Suppressor macrophage treated with lipopolysaccharide for 1 hour (primary cell): ENCODE data around the gene CCNO.

Experiments used
- DNase-seq, 3 donors: peaks; one replicate each; pipeline ENCODE4 v3.0.0-alpha.2; 2020 to 2022

CCNO gene, protein sequence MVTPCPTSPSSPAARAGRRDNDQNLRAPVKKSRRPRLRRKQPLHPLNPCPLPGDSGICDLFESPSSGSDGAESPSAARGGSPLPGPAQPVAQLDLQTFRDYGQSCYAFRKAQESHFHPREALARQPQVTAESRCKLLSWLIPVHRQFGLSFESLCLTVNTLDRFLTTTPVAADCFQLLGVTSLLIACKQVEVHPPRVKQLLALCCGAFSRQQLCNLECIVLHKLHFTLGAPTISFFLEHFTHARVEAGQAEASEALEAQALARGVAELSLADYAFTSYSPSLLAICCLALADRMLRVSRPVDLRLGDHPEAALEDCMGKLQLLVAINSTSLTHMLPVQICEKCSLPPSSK

GRCh38 chr5:55232985-55233928, at the start of gene CCNO:
Gene CCNO (minus strand): TSS chr5:55233608. CDS start chr5:55233523, 85 bp downstream.
- peak; percentile 58 to 78 (median 64) for DNase-seq

GRCh38 chr5:55278778-55279177, 45.4 kb upstream of the CCNO start:
- no peak for DNase-seq

DNA sequence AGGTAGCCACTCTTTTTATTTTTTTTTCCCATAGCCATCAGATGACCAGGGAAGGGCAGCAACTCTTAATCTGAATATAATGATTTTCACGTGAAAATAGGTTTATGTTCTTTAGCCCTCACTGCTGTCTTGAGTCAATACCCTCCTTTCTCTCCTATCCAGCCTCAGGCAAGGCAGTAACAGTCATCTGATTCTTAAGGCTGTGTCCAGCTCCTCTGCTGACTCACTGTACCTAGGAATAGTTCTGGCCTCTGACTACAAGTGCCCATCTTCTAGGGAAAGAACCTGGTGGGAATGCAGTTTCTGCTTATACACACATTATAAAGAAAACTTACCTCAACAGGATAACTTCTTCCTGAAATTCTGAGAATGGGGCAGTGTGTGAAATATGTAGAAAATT, 43.4 kb upstream of the CCNO start:
- no peak for DNase-seq

- DNase-seq: no peak
These were observed 24.9 kb upstream of the CCNO start for GRCh38 chr5:55258339-55258738.

GRCh38 chr5:55254802-55255201, 21.4 kb upstream of the CCNO start:
- no peak for DNase-seq

GRCh38 chr5:55250064-55250463, 16.7 kb upstream of the CCNO start:
- DNase-seq: no peak

- DNase-seq: no peak
These were observed 8.3 kb upstream of the CCNO start for GRCh38 chr5:55241746-55242145.

GRCh38 chr5:55236800-55237199, 3.4 kb upstream of the CCNO start:
- no peak for DNase-seq

DNA sequence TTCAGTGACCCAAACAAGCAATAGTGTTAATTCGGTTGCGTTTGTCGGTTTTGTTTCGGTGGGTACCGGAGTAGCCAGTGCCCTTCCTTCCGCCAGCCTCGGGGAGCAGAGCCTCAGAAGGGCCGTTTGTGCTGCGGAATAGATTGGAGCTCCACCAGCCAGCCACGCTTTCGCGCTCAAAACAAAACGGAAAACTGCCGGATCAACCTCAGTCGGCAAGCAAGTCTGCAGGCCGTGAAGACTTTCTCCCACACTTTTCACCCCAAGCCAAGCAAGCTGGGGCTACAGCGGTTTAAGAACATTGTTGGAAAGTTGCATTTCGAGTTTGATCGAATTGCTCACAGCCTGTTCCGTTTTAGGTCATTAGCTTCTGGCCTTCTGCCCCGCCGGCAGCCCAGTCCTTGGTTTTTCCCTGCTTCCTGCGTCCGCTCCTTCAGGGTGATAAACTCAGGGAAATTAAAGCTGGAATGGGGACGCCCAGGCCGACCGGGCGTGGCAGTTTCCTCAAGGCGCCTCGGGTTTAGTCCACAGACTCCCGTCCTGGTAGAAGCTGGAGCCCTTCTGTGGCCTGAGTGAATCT, 803 bp upstream of the CCNO start:
- peak in 2 of 3 donors; percentile 11 to 20 for DNase-seq

GRCh38 chr5:55232271-55232984, 980 bp downstream of the CCNO start:
- no peak for DNase-seq

- DNase-seq: peak in 1 of 3 donors; percentile 10
These were observed 1.5 kb downstream of the CCNO start for GRCh38 chr5:55231919-55232270.

- DNase-seq: peak in 2 of 3 donors; percentile 23 to 32
These were observed 2.1 kb downstream of the CCNO start for GRCh38 chr5:55231029-55231918.

DNA sequence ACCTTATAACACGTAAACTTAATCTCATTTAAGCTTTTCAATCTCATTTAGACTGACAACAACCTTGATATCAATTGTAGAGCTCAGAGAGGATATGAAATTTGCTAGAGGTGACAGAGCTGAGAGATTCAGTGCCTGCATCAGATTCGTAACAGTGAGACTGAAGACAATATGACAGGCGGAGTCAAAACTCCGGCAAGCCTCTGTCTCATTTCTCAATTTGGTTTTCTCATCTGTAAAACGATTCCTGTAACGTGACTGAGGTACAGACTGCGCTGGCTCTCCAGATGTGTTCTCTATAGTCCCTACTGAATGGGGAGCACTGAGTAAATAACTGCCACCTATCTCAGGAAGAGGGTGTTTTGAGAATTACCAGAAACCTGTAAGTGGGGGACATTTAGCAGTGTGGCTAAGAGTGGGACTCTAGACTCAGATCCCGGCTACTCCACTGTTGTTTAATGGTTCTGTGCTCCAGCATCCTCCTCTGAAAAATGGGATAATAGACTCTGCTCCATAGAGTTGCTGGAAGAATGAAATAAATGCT, 3.2 kb downstream of the CCNO start:
- no peak for DNase-seq

DNA sequence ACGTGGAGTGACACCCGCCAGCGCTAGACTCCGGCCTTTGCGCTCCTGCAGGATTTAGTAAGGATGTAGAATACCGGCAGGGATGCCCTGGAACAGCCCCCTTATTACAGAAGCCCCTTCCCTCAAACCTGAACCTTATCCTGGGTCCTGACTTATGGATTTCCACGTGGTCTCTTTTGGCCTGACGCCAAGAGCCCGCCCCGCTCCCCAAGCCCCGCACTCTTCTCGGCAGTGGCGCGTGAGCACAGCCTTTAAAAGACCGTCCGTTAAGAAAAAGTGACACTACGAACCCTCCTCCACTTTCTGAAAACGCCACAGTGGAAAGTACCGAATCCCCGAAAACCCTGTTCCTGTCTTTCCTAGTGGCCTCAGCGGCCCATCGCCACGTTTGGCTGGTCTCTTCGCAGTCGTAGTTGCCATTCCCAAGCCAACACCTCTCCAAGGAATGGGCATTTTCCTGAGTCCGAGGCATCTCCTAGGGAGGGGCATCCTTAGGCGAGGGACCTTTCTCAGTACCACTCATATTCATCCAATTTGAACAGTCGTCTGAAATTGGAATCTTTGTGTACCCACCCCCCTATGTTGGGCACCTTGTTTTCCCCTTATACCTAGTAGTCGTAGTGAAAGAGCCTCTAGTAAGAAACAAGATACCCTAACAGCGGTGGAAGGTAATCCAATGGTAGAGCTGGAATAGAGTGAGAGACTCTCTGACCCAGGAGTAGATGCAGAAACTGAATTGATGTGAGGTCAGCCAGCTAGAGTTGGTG, 5.6 kb downstream of the CCNO start:
- no peak for DNase-seq

- DNase-seq: peak; percentile 47 to 80 (median 60)
These were observed 6.3 kb downstream of the CCNO start, which contains the start of gene MCIDAS for GRCh38 chr5:55226934-55227663. Gene MCIDAS (minus strand): TSS chr5:55227315. CDS start chr5:55227138, 177 bp downstream.

DNA sequence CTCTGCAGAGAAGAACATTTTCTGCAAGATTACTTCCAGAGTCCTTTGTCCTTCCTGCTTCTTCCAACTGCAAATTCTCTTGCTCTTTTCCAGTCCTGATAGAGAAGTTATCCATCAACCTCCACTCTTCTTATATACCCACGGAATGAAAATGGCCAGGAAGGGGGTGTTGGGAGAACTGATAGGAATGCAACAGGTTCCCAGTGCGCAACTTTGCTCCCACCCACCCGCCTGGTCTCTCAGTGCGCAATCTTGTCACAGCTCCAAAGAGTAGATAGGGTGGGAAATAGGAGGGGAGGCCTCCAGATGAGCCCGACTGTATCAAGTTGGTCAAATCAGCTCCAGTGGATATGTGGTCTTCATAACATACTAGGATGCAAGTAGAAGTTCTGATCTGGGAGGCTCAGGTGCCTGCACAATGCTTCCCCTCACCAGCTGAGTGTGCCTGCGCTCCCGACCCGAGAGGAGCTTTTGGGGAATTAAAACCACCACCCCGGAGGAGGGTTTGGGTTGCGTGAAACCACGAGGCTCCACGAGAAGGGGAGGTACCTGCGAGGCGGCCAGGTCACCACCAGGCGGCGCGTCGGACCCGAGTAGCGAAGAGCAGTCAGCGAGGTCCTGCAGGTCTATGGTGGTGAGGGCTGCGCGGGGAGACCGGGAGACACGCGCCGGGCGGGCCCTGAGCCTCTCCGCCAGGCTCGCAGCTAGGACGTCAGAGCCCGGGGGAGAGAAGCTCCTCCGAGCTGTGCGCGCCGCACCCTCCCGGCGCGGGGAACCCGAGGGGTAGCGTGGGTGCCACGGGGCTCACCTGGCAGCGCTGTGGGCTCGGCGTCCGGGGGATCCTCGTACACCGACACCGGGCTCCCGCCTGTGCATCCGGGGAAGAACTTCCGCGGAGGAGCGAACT, 7.1 kb downstream of the CCNO start:
- DNase-seq: peak; percentile 23 to 44 (median 40)

GRCh38 chr5:55225346-55225745, 8.1 kb downstream of the CCNO start:
- DNase-seq: no peak

GRCh38 chr5:55223812-55224240, 9.6 kb downstream of the CCNO start:
- DNase-seq: no peak
